ENCODE results near the gene ATRX. TPM values are rescaled to one million over a fixed set of nuclear protein-coding genes. Genes with fewer than 3 reads are reported as not detected.

ATRX gene
- total RNA-seq, 1 experiment from 2014 or later = 64.0 TPM

DNA sequence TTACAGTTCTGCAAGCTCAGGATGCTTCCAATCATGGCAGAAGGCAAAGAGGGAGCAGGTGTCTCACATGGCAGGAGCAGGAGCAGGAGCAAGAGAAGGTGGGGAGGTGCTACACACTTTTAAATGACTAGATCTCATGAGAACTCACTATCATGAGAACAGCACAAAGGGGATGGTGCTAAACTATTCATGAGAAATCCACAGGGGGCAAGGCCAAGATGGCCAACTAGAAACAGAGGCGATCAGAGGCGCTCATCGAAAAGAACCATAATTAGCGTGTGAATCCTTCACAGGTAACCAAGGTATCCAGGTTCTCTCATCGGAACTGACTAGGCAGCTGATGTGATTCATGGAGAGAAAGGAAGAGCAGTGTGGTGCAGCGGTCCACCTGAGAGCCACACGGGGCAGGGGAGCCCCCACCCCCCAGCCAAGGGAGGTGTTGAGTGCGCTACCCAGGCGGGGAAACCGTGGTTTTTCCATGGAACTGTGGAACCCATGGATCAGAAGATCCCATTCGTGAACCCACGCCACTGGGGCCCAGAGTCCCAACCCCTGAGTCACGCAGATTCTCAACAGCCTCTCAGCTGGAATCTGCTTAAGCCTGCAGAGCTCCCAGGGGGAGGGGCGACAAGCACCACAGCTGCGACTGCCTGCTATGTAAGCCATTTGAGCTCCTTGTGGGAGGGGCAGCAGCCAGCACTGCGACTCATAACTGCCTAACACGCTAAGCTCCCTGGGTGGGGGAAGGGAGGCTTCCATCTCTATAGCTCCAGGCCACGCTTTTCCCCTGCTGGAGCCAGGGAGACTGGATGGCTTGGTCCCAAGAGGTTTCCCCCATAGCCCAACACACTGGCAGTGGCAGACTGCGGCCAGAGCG lies 292.1 kb downstream of the ATRX start:
- Histone ChIP-seq H3K9ac (ENCODE audit: low read length) (no peak overlapping the region), H3K27me3 (ENCODE audit: low read length) (no peaks in the 10 kb centered on the region), H3K36me3 (ENCODE audit: low read depth, low read length) (no peaks in the 10 kb centered on the region), H3F3A (ENCODE audit: low read length, unreplicated experiment) (no peaks in the 10 kb centered on the region), H3K4me2 (ENCODE audit: low read length) (no peak overlapping the region), H3K4me1 (ENCODE audit: insufficient read depth, low read length) (no peaks in the 10 kb centered on the region), H3K79me2 (ENCODE audit: low read length) (no peaks in the 10 kb centered on the region), H3K4me3 (ENCODE audit: low read length) (no peak overlapping the region), H3K9me3 (ENCODE audit: low read length) (no peaks in the 10 kb centered on the region), H3K9me2 (replicated peaks; ENCODE audit: low read length) (no peaks in the 10 kb centered on the region), H2AFZ (ENCODE audit: low read length) (no peak overlapping the region), H3K27ac (ENCODE audit: low read length) (no peak overlapping the region), H4K20me1 (ENCODE audit: low read length) (no peaks in the 10 kb centered on the region)
- TF ChIP-seq EZH2 (IDR thresholded peaks at IDR 0.05; ENCODE audit: low read length, unreplicated experiment) (no peak), EZH2phosphoT487 (IDR thresholded peaks at IDR 0.05; ENCODE audit: borderline replicate concordance, low read length) (no peak)
- TF ChIP-seq, protein P1, sequence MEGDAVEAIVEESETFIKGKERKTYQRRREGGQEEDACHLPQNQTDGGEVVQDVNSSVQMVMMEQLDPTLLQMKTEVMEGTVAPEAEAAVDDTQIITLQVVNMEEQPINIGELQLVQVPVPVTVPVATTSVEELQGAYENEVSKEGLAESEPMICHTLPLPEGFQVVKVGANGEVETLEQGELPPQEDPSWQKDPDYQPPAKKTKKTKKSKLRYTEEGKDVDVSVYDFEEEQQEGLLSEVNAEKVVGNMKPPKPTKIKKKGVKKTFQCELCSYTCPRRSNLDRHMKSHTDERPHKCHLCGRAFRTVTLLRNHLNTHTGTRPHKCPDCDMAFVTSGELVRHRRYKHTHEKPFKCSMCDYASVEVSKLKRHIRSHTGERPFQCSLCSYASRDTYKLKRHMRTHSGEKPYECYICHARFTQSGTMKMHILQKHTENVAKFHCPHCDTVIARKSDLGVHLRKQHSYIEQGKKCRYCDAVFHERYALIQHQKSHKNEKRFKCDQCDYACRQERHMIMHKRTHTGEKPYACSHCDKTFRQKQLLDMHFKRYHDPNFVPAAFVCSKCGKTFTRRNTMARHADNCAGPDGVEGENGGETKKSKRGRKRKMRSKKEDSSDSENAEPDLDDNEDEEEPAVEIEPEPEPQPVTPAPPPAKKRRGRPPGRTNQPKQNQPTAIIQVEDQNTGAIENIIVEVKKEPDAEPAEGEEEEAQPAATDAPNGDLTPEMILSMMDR (conservative IDR thresholded peaks at IDR 0.05; ENCODE audit: low read depth, low read length) = no peak
- peak; percentile 64; the same call in 1 of the 2 replicates for ATAC-seq
- peak; percentile 66 for DNase-seq
- ChIA-PET CTCF (no interaction called here), POLR2A (ENCODE audit: unreplicated experiment) (no interaction called here)
- no TSS peak for BruUV-seq (replicated peaks)
- intact Hi-C loops (cut with micrococcal nuclease) = no loop called here

GRCh38 chrX:77484045-77484444 lies 302.0 kb downstream of the ATRX start:
- DNase-seq (no peak), ATAC-seq (no peak)
- no peak overlapping the region for H3K27ac ChIP-seq (ENCODE audit: low read length)
- no peak overlapping the region for H3K4me2 ChIP-seq (ENCODE audit: low read length)
- H3K4me3 ChIP-seq (ENCODE audit: low read length) = no peak overlapping the region
- H3K9me3 ChIP-seq (ENCODE audit: low read length) = no peaks in the 10 kb centered on the region
- no peaks in the 10 kb centered on the region for H3K79me2 ChIP-seq (ENCODE audit: low read length)
- no TSS peak for BruUV-seq (replicated peaks)
- H3K9me2 ChIP-seq (replicated peaks; ENCODE audit: low read length) = no peaks in the 10 kb centered on the region
- H2AFZ ChIP-seq (ENCODE audit: low read length) = no peak overlapping the region
- H3K9ac ChIP-seq (ENCODE audit: low read length) = no peak overlapping the region
- CTCF ChIA-PET = no interaction called here
- intact Hi-C loops (cut with micrococcal nuclease) = no loop called here
- H4K20me1 ChIP-seq (ENCODE audit: low read length) = no peaks in the 10 kb centered on the region
- POLR2A ChIA-PET (ENCODE audit: unreplicated experiment) = no interaction called here
- H3K4me1 ChIP-seq (ENCODE audit: insufficient read depth, low read length) = no peaks in the 10 kb centered on the region
- TF ChIP-seq EZH2phosphoT487 (IDR thresholded peaks at IDR 0.05; ENCODE audit: borderline replicate concordance, low read length) (no peak), EZH2 (IDR thresholded peaks at IDR 0.05; ENCODE audit: low read length, unreplicated experiment) (no peak)
- TF ChIP-seq, protein P1 (conservative IDR thresholded peaks at IDR 0.05; ENCODE audit: low read depth, low read length) = no peak
- H3K27me3 ChIP-seq (ENCODE audit: low read length) = no peaks in the 10 kb centered on the region
- H3K36me3 ChIP-seq (ENCODE audit: low read depth, low read length) = no peaks in the 10 kb centered on the region
- H3F3A ChIP-seq (ENCODE audit: low read length, unreplicated experiment) = no peaks in the 10 kb centered on the region

DNA sequence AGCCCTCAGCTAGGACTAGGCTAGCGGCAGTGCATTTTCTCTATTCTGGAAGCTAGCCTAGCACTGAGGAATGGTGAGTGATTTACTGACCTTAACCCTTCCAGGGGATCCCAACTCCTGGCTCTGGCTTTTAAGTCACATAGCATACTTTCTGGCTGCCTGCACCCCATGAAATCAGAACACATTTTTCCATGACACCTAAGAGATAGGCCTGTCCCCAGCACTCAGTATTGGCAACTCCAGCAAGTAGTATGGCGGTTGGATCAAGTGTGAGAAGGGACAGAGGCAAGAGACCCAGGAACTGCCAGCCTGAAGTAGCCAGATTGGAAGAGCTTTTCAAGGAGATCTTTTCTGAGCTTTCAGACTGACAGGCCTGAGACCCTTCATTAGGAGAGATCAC lies 330.6 kb downstream of the ATRX start:
- no peak for DNase-seq
- TF ChIP-seq EZH2 (IDR thresholded peaks at IDR 0.05; ENCODE audit: low read length, unreplicated experiment) = no peak
- TF ChIP-seq, protein P1 (conservative IDR thresholded peaks at IDR 0.05; ENCODE audit: low read depth, low read length) = no peak
- TF ChIP-seq EZH2phosphoT487 (IDR thresholded peaks at IDR 0.05; ENCODE audit: borderline replicate concordance, low read length) = no peak
- ChIA-PET POLR2A (ENCODE audit: unreplicated experiment) (no interaction called here), CTCF (no interaction called here)
- H3K9ac ChIP-seq (ENCODE audit: low read length) = no peak overlapping the region
- H4K20me1 ChIP-seq (ENCODE audit: low read length) = no peaks in the 10 kb centered on the region
- H3K9me2 ChIP-seq (replicated peaks; ENCODE audit: low read length) = no peaks in the 10 kb centered on the region
- H3K27me3 ChIP-seq (ENCODE audit: low read length) = no peaks in the 10 kb centered on the region
- intact Hi-C loops (cut with micrococcal nuclease) = no loop called here
- no TSS peak for BruUV-seq (replicated peaks)
- H3K36me3 ChIP-seq (ENCODE audit: low read depth, low read length) = no peaks in the 10 kb centered on the region
- no peak overlapping the region for H3K4me2 ChIP-seq (ENCODE audit: low read length)
- no peaks in the 10 kb centered on the region for H3K79me2 ChIP-seq (ENCODE audit: low read length)
- no peak for ATAC-seq
- H3K4me1 ChIP-seq (ENCODE audit: insufficient read depth, low read length) = peaks cover 8% of the 10 kb centered on the region; the same call in 1 of the 2 replicates
- no peak overlapping the region for H3K27ac ChIP-seq (ENCODE audit: low read length)
- H2AFZ ChIP-seq (ENCODE audit: low read length) = no peak overlapping the region
- H3K4me3 ChIP-seq (ENCODE audit: low read length) = no peak overlapping the region
- H3K9me3 ChIP-seq (ENCODE audit: low read length) = no peaks in the 10 kb centered on the region
- no peaks in the 10 kb centered on the region for H3F3A ChIP-seq (ENCODE audit: low read length, unreplicated experiment)

Measured in PC-3 (cell line).